Hepatocyte (in vitro differentiated cells): Measurements from ENCODE around the gene CEP295NL.

Experiments used
- EZH2 ChIP-seq: fragments of 200-600 bp; sonication (generic); IDR thresholded peaks from 2 replicates; pipeline ENCODE4 v1.6.1; 2016; ENCODE audit warnings: antibody characterized with exemption, mild to moderate bottlenecking, borderline replicate concordance
- EZH2phosphoT487 ChIP-seq: fragments of 200-600 bp; sonication (generic); IDR thresholded peaks from one replicate; pipeline ENCODE4 v1.6.1; 2018; ENCODE audit warnings: antibody characterized with exemption, mild to moderate bottlenecking, low read depth, moderate library complexity; ENCODE audit not compliant: unreplicated experiment, severe bottlenecking
- TF ChIP-seq, protein P1 (sequence below): fragments of 200-600 bp; sonication (generic); IDR thresholded peaks from 2 replicates; pipeline ENCODE4 v1.5.1; 2016; ENCODE audit warnings: antibody characterized with exemption, mild to moderate bottlenecking; ENCODE audit not compliant: poor library complexity

DNA sequence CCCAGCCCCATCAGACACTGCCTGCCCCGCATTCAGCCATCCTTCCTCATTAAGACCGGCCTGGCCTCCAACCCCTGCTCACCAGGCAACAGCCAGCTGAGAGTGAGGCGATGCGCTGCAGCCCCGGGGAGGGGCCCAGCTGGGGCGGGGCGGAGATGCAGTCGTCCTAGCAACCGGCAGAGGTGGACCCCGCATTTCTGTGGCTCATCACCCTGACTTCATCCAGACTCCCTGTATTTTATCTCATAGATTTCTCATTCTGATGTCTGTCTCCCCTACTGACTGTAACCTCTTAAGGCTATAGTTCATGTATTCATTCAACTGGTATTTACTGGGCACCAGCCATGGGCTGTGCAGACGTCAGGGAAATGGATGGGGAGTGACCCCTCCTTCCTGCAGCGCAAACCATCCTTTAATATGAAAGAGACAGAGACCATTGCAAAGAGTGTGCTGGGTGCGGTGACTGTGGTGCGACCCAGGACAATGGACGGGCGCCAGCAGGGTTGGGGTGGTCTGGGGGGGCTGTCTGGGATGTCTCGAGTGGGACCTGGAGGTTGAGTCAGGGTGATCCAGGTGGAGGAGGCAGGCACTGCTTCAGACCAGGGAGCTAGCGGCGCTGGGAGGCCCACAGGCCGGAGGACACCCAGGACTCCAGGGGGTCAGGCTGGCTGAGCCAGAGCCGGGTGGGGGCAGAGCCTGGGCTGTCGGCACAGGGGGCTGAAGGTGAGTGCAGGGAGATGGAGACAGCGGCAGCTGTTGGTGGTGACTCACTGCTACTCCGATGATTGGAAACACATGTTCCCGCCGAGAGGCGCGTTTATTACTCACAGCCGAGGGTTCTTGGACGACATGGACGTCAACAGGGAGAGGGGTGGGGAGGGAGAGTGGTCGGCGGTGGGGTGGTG is 32.7 kb upstream of the CEP295NL start:
- TF ChIP-seq, protein P1, sequence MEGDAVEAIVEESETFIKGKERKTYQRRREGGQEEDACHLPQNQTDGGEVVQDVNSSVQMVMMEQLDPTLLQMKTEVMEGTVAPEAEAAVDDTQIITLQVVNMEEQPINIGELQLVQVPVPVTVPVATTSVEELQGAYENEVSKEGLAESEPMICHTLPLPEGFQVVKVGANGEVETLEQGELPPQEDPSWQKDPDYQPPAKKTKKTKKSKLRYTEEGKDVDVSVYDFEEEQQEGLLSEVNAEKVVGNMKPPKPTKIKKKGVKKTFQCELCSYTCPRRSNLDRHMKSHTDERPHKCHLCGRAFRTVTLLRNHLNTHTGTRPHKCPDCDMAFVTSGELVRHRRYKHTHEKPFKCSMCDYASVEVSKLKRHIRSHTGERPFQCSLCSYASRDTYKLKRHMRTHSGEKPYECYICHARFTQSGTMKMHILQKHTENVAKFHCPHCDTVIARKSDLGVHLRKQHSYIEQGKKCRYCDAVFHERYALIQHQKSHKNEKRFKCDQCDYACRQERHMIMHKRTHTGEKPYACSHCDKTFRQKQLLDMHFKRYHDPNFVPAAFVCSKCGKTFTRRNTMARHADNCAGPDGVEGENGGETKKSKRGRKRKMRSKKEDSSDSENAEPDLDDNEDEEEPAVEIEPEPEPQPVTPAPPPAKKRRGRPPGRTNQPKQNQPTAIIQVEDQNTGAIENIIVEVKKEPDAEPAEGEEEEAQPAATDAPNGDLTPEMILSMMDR: no peak
- TF ChIP-seq EZH2phosphoT487 (no peak), EZH2 (no peak)
